PC-3 (cell line): Measurements from ENCODE around the gene ADAMTS9. TPM values are rescaled to one million over a fixed set of nuclear protein-coding genes. Genes with fewer than 3 reads are reported as not detected.

ENCODE experiments used
- ATAC-seq: fragments of 200-7000 bp; cut with Tn5 transposase; 2 replicates; pipeline ENCODE4 v1.9.1; 2020; ENCODE audit warnings: mild to moderate bottlenecking, moderate library complexity
- BruUV-seq: library from RNA; stranded (reverse); fragments of 400-500 nt; replicated peaks from 2 replicates; lab custom pipeline; 2021; lab: Mats Ljungman, UMichigan
- CTCF ChIA-PET: fragments of 300-600 bp; sonication (Branson Sonifier 250); formaldehyde crosslinking; loops from one replicate; lab custom pipeline; 2022; ENCODE audit warnings: antibody characterized with exemption; lab: Charles Lee
- POLR2A ChIA-PET: fragments of 300-600 bp; sonication (Branson Sonifier 250); formaldehyde crosslinking; loops from one replicate; lab custom pipeline; 2022; ENCODE audit warnings: antibody characterized with exemption; ENCODE audit not compliant: unreplicated experiment; lab: Charles Lee
- DNase-seq: peaks from one replicate; pipeline ENCODE4 v3.0.0-alpha.2; 2015
- H2AFZ ChIP-seq: fragments of 300-600 bp; sonication (generic); 2 replicates; pipeline ENCODE4 v1.6.0; 2016; ENCODE audit warnings: antibody characterized with exemption, low read length
- H3F3A ChIP-seq: fragments of 300-600 bp; sonication (generic); one replicate; pipeline ENCODE4 v1.6.0; 2017; ENCODE audit warnings: antibody characterized with exemption, low read length, control low read depth, mild to moderate bottlenecking; ENCODE audit not compliant: unreplicated experiment
- H3K27ac ChIP-seq: fragments of 300-600 bp; sonication (generic); 2 replicates; pipeline ENCODE4 v1.5.1; 2016; ENCODE audit warnings: mild to moderate bottlenecking, low read length
- H3K27me3 ChIP-seq: fragments of 300-600 bp; sonication (generic); 2 replicates; pipeline ENCODE4 v1.6.1; 2016; ENCODE audit warnings: low read length, mixed read lengths
- H3K36me3 ChIP-seq: fragments of 300-600 bp; sonication (generic); 2 replicates; pipeline ENCODE4 v1.6.1; 2016; ENCODE audit warnings: low read depth, mixed run types, low read length, mixed read lengths
- H3K4me1 ChIP-seq: fragments of 300-600 bp; sonication (generic); 2 replicates; pipeline ENCODE4 v1.5.1; 2016; ENCODE audit warnings: low read length; ENCODE audit not compliant: insufficient read depth
- H3K4me2 ChIP-seq: fragments of 300-600 bp; sonication (generic); 2 replicates; pipeline ENCODE4 v1.6.0; 2016; ENCODE audit warnings: low read length
- H3K4me3 ChIP-seq: fragments of 300-600 bp; sonication (generic); 2 replicates; pipeline ENCODE4 v1.5.1; 2016; ENCODE audit warnings: mild to moderate bottlenecking, low read length, mixed read lengths
- H3K79me2 ChIP-seq: fragments of 300-600 bp; sonication (generic); 2 replicates; pipeline ENCODE4 v1.6.1; 2017; ENCODE audit warnings: low read length, mixed read lengths
- H3K9ac ChIP-seq: fragments of 300-600 bp; sonication (generic); 2 replicates; pipeline ENCODE4 v1.6.0; 2016; ENCODE audit warnings: mild to moderate bottlenecking, low read length
- H3K9me2 ChIP-seq: fragments of 300-600 bp; sonication (generic); replicated peaks from 2 replicates; pipeline ENCODE4 v1.6.1; 2016; ENCODE audit warnings: mixed run types, low read length, mixed read lengths
- H3K9me3 ChIP-seq: fragments of 300-600 bp; sonication (generic); 2 replicates; pipeline ENCODE4 v1.6.1; 2016; ENCODE audit warnings: low read length, mixed read lengths
- H4K20me1 ChIP-seq: fragments of 300-600 bp; sonication (generic); 2 replicates; pipeline ENCODE4 v1.6.1; 2016; ENCODE audit warnings: low read length, mixed read lengths
- EZH2 ChIP-seq: fragments of 300-600 bp; sonication (generic); IDR thresholded peaks from one replicate; pipeline ENCODE4 v1.6.1; 2017; ENCODE audit warnings: antibody characterized with exemption, mild to moderate bottlenecking, low read length; ENCODE audit not compliant: unreplicated experiment
- EZH2phosphoT487 ChIP-seq: fragments of 300-600 bp; sonication (generic); IDR thresholded peaks from 2 replicates; pipeline ENCODE4 v1.6.1; 2018; ENCODE audit warnings: mild to moderate bottlenecking, antibody characterized with exemption, low read length, borderline replicate concordance
- intact Hi-C: fragments of 100-400 bp; cut with micrococcal nuclease; formaldehyde crosslinking; loops from 2 replicates; pipeline ENCODE4 v1.9.0; 2023
- total RNA-seq: library from RNA; depleted of rRNA; stranded (reverse); fragments of >200 nt; gene quantifications from 2 replicates; pipeline ENCODE4 v1.2.3, GENCODE V29; 2014
- TF ChIP-seq, protein P1 (sequence below): fragments of 300-600 bp; sonication (generic); conservative IDR thresholded peaks from 2 replicates; pipeline ENCODE4 v1.5.1; 2017; ENCODE audit warnings: antibody characterized with exemption, low read depth, mild to moderate bottlenecking, low read length

ADAMTS9 gene
- total RNA-seq, 1 experiment from 2014 or later: 0.55 TPM

DNA sequence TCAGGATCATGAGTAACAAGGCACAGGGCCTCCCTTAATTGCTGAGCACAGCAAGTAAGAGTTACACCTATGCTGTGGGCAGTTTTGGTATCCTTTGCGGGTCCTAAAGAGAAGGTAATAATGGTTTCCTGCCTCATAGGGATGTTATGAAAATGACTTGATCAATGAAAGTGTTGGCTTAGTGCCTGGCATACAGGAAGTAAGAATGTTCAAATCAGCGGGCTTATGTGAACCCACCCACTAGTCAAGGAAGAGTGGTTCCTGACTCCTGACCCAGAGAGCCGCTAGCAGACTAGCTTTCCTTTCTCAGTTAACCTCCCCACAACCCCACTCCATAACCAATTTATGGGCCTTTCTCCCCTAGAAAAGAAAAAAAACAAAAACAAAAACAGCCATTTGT lies 5.2 kb upstream of the ADAMTS9 start:
- no peaks in the 10 kb centered on the region for H4K20me1 ChIP-seq
- H3K79me2 ChIP-seq: no peaks in the 10 kb centered on the region
- CTCF ChIA-PET: no interaction called here
- H3F3A ChIP-seq: no peaks in the 10 kb centered on the region
- H3K27me3 ChIP-seq: peaks cover 16% of the 10 kb centered on the region; the same call in 1 of the 2 replicates
- intact Hi-C loops: no loop called here
- no peak overlapping the region for H3K4me2 ChIP-seq
- DNase-seq (no peak), ATAC-seq (no peak)
- no peak overlapping the region for H3K4me3 ChIP-seq
- no peaks in the 10 kb centered on the region for H3K9me3 ChIP-seq
- H3K4me1 ChIP-seq: no peaks in the 10 kb centered on the region
- BruUV-seq: no TSS peak
- TF ChIP-seq, protein P1, sequence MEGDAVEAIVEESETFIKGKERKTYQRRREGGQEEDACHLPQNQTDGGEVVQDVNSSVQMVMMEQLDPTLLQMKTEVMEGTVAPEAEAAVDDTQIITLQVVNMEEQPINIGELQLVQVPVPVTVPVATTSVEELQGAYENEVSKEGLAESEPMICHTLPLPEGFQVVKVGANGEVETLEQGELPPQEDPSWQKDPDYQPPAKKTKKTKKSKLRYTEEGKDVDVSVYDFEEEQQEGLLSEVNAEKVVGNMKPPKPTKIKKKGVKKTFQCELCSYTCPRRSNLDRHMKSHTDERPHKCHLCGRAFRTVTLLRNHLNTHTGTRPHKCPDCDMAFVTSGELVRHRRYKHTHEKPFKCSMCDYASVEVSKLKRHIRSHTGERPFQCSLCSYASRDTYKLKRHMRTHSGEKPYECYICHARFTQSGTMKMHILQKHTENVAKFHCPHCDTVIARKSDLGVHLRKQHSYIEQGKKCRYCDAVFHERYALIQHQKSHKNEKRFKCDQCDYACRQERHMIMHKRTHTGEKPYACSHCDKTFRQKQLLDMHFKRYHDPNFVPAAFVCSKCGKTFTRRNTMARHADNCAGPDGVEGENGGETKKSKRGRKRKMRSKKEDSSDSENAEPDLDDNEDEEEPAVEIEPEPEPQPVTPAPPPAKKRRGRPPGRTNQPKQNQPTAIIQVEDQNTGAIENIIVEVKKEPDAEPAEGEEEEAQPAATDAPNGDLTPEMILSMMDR: no peak
- TF ChIP-seq EZH2phosphoT487 (no peak), EZH2 (no peak)
- POLR2A ChIA-PET: no interaction called here
- no peak overlapping the region for H2AFZ ChIP-seq
- no peaks in the 10 kb centered on the region for H3K9me2 ChIP-seq
- H3K27ac ChIP-seq: no peak overlapping the region
- H3K9ac ChIP-seq: no peak overlapping the region
- H3K36me3 ChIP-seq: no peaks in the 10 kb centered on the region

DNA sequence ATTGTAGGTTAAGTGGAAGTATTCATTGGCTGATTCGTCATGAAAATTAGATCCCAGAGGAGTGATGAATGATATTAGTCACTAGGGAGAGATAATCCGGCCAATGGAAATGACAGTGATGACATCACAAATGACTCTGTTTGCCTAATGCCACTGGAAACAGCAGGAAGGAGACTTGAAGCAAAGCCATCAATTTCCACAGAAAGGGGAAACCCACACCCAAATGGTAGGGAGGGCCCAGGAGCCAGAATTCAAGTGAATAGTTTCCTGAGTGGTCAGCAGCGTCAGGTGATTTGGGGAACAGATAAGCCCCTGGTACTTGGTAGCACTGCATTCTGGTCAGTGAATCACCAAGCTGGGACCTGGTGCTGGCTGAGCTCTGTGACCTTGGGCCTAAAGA lies 3.3 kb upstream of the ADAMTS9 start:
- no peak overlapping the region for H3K4me3 ChIP-seq
- H3K4me2 ChIP-seq: no peak overlapping the region
- H4K20me1 ChIP-seq: no peaks in the 10 kb centered on the region
- no peaks in the 10 kb centered on the region for H3K9me2 ChIP-seq
- H3K9me3 ChIP-seq: no peaks in the 10 kb centered on the region
- no peaks in the 10 kb centered on the region for H3K79me2 ChIP-seq
- H3K27ac ChIP-seq: no peak overlapping the region
- TF ChIP-seq EZH2phosphoT487: no peak
- TF ChIP-seq, protein P1: no peak
- no peak overlapping the region for H2AFZ ChIP-seq
- intact Hi-C loops: no loop called here
- ChIA-PET POLR2A (no interaction called here), CTCF (no interaction called here)
- H3K36me3 ChIP-seq: no peaks in the 10 kb centered on the region
- BruUV-seq: no TSS peak
- H3K9ac ChIP-seq: no peak overlapping the region
- ATAC-seq (no peak), DNase-seq (no peak)
- H3K4me1 ChIP-seq: no peaks in the 10 kb centered on the region
- H3K27me3 ChIP-seq: peaks cover 29% of the 10 kb centered on the region
- H3F3A ChIP-seq: no peaks in the 10 kb centered on the region

DNA sequence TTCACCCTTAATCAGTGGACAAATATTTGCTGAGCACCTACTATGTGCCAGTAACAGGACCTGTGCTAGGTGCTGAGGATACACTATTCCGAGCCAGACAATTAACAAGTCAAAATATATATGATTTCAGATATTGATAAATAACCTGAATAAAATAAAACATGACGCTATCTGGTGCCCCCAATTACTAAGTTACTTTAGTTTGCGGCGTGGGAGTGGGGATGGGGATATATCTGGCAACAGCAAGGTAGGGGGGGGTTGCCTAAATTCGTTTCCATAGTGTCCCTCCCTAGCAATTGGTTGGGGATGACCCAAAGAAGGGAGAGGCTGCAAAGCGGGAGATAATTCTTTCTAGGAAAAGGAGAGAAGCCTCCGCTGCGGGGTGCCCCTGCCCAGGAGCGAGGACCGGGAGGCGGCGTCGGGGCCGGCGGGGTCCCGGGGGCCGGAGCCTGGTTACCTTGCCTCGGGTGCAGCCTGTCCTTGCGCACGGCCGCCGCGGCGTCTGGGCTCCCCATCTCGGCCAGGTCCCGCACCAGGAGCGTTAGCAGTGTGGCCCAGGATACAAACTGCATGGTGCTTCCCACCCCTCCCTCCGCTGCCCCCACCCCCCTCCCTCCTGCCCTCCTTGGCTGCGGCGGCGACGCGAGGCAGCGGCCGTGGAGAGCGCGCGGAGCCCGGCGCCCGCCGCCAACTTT lies 567 bp downstream of the ADAMTS9 start:
- DNase-seq: no peak
- Histone ChIP-seq H3K27ac (no peak overlapping the region), H3K9ac (no peak overlapping the region), H3K27me3 (peaks cover 33% of the 10 kb centered on the region), H3K79me2 (no peaks in the 10 kb centered on the region), H3K4me3 (no peak overlapping the region), H3K4me1 (no peaks in the 10 kb centered on the region), H3K4me2 (no peak overlapping the region), H2AFZ (no peak overlapping the region), H3F3A (no peaks in the 10 kb centered on the region), H3K9me2 (no peaks in the 10 kb centered on the region), H3K9me3 (no peaks in the 10 kb centered on the region), H4K20me1 (no peaks in the 10 kb centered on the region), H3K36me3 (no peaks in the 10 kb centered on the region)
- BruUV-seq: no TSS peak
- ChIA-PET POLR2A (no interaction called here), CTCF (no interaction called here)
- ATAC-seq: no peak
- no peak for TF ChIP-seq EZH2
- TF ChIP-seq, protein P1: no peak
- intact Hi-C loops: no loop called here
